Measurements from ENCODE around the gene TMEM132C.

GRCh38 chr12:128524439-128524838 is 257.5 kb downstream of the TMEM132C start:
- TF ChIP-seq CTCF (IDR thresholded peaks at IDR 0.05) (no peak), ZFX (IDR thresholded peaks at IDR 0.05; ENCODE audit: borderline replicate concordance) (no peak)
